ENCODE measurements around the gene KLF1. TPM values are rescaled to one million over a fixed set of nuclear protein-coding genes. Genes with fewer than 3 reads are reported as not detected.

Gene KLF1
- total and polyA plus RNA-seq, 2 of the 13 experiments (the other 11 are each of a cell fraction or from before 2014, with no cell fraction given) = not detected

GRCh38 chr19:12933287-12934072 lies 46.5 kb upstream of the KLF1 start, which contains the start of gene FARSA (continued):
- peak; percentile 73 for TF ChIP-seq ZBTB40 (IDR thresholded peaks at IDR 0.05)
- peak; percentile 67; the same call in 1 of the 2 replicates for TF ChIP-seq ZBTB40 (CRISPR knock-in tag; IDR thresholded peaks at IDR 0.05)
- TF ChIP-seq, protein P1, sequence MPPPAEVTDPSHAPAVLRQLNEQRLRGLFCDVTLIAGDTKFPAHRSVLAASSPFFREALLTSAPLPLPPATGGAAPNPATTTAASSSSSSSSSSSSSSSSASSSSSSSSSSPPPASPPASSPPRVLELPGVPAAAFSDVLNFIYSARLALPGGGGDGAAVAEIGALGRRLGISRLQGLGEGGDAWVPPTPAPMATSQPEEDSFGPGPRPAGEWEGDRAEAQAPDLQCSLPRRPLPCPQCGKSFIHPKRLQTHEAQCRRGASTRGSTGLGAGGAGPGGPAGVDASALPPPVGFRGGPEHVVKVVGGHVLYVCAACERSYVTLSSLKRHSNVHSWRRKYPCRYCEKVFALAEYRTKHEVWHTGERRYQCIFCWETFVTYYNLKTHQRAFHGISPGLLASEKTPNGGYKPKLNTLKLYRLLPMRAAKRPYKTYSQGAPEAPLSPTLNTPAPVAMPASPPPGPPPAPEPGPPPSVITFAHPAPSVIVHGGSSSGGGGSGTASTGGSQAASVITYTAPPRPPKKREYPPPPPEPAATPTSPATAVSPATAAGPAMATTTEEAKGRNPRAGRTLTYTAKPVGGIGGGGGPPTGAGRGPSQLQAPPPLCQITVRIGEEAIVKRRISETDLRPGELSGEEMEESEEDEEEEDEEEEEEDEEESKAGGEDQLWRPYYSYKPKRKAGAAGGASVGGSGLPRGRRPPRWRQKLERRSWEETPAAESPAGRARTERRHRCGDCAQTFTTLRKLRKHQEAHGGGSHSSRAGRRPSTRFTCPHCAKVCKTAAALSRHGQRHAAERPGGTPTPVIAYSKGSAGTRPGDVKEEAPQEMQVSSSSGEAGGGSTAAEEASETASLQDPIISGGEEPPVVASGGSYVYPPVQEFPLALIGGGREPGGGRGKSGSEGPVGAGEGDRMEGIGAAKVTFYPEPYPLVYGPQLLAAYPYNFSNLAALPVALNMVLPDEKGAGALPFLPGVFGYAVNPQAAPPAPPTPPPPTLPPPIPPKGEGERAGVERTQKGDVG (CRISPR knock-in tag; IDR thresholded peaks at IDR 0.05; ENCODE audit: borderline replicate concordance) = peak; percentile 89; the same call in 1 of the 2 replicates
- TF ChIP-seq NCOA2 (CRISPR knock-in tag; IDR thresholded peaks at IDR 0.05) = 0 out of 2 replicates have a peak, but pooled peaks have one; percentile 38
- no peak for TF ChIP-seq ZNF572 (CRISPR knock-in tag; IDR thresholded peaks at IDR 0.05)
- TF ChIP-seq, protein P2, sequence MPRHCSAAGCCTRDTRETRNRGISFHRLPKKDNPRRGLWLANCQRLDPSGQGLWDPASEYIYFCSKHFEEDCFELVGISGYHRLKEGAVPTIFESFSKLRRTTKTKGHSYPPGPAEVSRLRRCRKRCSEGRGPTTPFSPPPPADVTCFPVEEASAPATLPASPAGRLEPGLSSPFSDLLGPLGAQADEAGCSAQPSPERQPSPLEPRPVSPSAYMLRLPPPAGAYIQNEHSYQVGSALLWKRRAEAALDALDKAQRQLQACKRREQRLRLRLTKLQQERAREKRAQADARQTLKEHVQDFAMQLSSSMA (CRISPR knock-in tag; IDR thresholded peaks at IDR 0.05) = peak; percentile 100
- TF ChIP-seq FOXP4 (CRISPR knock-in tag; IDR thresholded peaks at IDR 0.05) = no peak
- TF ChIP-seq KMT2A (CRISPR knock-in tag; IDR thresholded peaks at IDR 0.05) = no peak
- no peak for TF ChIP-seq THYN1 (CRISPR knock-in tag; IDR thresholded peaks at IDR 0.05; ENCODE audit: borderline replicate concordance, low read depth)
- TF ChIP-seq, protein P3, sequence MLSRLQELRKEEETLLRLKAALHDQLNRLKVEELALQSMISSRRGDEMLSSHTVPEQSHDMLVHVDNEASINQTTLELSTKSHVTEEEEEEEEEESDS (CRISPR knock-in tag; IDR thresholded peaks at IDR 0.05; ENCODE audit: borderline replicate concordance) = no peak
- TF ChIP-seq SRSF1 (optimal IDR thresholded peaks at IDR 0.05; ENCODE audit: low read depth, low read length) = peak; percentile 92
- peak; percentile 95 for TF ChIP-seq NR2C2 (CRISPR knock-in tag; IDR thresholded peaks at IDR 0.05; ENCODE audit: borderline replicate concordance)
